ENCODE measurements around the gene FRAS1.
"Not testable (repeated sequence)": the region's sequence is repeated elsewhere in the genome, so short reads cannot be mapped to it uniquely, and the experiment has no call there.

Gene FRAS1, protein sequence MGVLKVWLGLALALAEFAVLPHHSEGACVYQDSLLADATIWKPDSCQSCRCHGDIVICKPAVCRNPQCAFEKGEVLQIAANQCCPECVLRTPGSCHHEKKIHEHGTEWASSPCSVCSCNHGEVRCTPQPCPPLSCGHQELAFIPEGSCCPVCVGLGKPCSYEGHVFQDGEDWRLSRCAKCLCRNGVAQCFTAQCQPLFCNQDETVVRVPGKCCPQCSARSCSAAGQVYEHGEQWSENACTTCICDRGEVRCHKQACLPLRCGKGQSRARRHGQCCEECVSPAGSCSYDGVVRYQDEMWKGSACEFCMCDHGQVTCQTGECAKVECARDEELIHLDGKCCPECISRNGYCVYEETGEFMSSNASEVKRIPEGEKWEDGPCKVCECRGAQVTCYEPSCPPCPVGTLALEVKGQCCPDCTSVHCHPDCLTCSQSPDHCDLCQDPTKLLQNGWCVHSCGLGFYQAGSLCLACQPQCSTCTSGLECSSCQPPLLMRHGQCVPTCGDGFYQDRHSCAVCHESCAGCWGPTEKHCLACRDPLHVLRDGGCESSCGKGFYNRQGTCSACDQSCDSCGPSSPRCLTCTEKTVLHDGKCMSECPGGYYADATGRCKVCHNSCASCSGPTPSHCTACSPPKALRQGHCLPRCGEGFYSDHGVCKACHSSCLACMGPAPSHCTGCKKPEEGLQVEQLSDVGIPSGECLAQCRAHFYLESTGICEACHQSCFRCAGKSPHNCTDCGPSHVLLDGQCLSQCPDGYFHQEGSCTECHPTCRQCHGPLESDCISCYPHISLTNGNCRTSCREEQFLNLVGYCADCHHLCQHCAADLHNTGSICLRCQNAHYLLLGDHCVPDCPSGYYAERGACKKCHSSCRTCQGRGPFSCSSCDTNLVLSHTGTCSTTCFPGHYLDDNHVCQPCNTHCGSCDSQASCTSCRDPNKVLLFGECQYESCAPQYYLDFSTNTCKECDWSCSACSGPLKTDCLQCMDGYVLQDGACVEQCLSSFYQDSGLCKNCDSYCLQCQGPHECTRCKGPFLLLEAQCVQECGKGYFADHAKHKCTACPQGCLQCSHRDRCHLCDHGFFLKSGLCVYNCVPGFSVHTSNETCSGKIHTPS (N-terminal part only)

DNA sequence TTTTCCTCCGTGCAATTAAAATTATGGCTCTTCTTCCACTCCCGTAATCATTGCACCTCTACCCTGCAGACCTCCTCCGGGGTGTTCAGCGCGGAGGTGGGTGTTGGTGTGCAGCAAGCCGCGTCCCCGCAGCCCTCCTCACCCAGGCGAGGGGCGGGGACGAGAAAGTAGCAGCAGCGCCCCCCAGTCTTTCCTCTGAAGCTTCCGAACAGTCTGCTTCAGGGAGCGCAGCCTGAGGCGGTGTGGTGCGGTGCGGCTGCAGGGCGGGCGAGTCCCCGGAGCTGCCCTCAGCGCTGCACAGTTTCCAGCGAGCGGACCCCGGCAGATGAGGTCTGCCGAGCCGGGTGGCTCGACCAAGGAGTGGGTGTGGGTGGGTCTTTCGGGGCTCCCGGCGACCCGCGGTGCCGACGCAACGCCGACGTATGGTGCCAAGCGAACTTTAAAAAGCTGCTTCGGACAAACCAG, at the start of gene FRAS1:
TSS of gene FRAS1 (plus strand) at position 189 of the 465 bp plus-strand sequence. CDS start 687 bp downstream, outside the sequence.
- H3K4me1 ChIP-seq (ENCODE audit: control insufficient read depth, insufficient read depth, low read length), result no peaks in the 10 kb centered on the region
- no peak within 1 kb of the TSS for H3K27ac ChIP-seq (ENCODE audit: low read length)
- no peaks in the 10 kb centered on the region for H3K36me3 ChIP-seq (ENCODE audit: control insufficient read depth, insufficient read depth, low read length)
- no peak for DNase-seq (ENCODE audit: low read depth, low spot score)
- H3K9me3 ChIP-seq (ENCODE audit: control insufficient read depth, insufficient read depth, low read length), result no peaks in the 10 kb centered on the region
- no peaks in the 10 kb centered on the region for H3K27me3 ChIP-seq (ENCODE audit: control insufficient read depth, insufficient read depth, low read length)
- WGBS (ENCODE audit: insufficient coverage, insufficient read length), result no CpG with 5 or more reads among the region's 39 CpGs
- H3K4me3 ChIP-seq (ENCODE audit: low read length), result peak within 1 kb of the TSS; percentile 77

- H3K27me3 ChIP-seq (ENCODE audit: control insufficient read depth, insufficient read depth, low read length); H3K4me3 ChIP-seq (ENCODE audit: low read length): not testable (repeated sequence)
- no CpG with 5 or more reads among the region's 5 CpGs for WGBS (ENCODE audit: insufficient coverage, insufficient read length)
Observed at GRCh38 chr4:78011003-78011402, 46.1 kb upstream of the FRAS1 start.

GRCh38 chr4:78014889-78015886, 41.9 kb upstream of the FRAS1 start:
- no peak for DNase-seq (ENCODE audit: low read depth, low spot score)
- no peak overlapping the region for H3K4me3 ChIP-seq (ENCODE audit: low read length)
- H3K36me3 ChIP-seq (ENCODE audit: control insufficient read depth, insufficient read depth, low read length), result no peaks in the 10 kb centered on the region
- H3K27ac ChIP-seq (ENCODE audit: low read length), result no peak overlapping the region
- no peaks in the 10 kb centered on the region for H3K27me3 ChIP-seq (ENCODE audit: control insufficient read depth, insufficient read depth, low read length)
- H3K9me3 ChIP-seq (ENCODE audit: control insufficient read depth, insufficient read depth, low read length), result no peaks in the 10 kb centered on the region; the same call in 1 of the 2 replicates
- H3K4me1 ChIP-seq (ENCODE audit: control insufficient read depth, insufficient read depth, low read length), result no peaks in the 10 kb centered on the region
- WGBS (ENCODE audit: insufficient coverage, insufficient read length), result no CpG with 5 or more reads among the region's 10 CpGs

More at GRCh38 chr4:78011003-78011402, 46.1 kb upstream of the FRAS1 start:
- not testable (repeated sequence) for H3K4me1 ChIP-seq (ENCODE audit: control insufficient read depth, insufficient read depth, low read length); H3K36me3 ChIP-seq (ENCODE audit: control insufficient read depth, insufficient read depth, low read length); H3K27ac ChIP-seq (ENCODE audit: low read length); DNase-seq (ENCODE audit: low read depth, low spot score); H3K9me3 ChIP-seq (ENCODE audit: control insufficient read depth, insufficient read depth, low read length)

- no peaks in the 10 kb centered on the region for H3K27me3 ChIP-seq (ENCODE audit: control insufficient read depth, insufficient read depth, low read length)
- H3K9me3 ChIP-seq (ENCODE audit: control insufficient read depth, insufficient read depth, low read length), result no peaks in the 10 kb centered on the region
- H3K4me1 ChIP-seq (ENCODE audit: control insufficient read depth, insufficient read depth, low read length), result no peaks in the 10 kb centered on the region
- no CpG with 5 or more reads among the region's 3 CpGs for WGBS (ENCODE audit: insufficient coverage, insufficient read length)
- H3K36me3 ChIP-seq (ENCODE audit: control insufficient read depth, insufficient read depth, low read length), result no peaks in the 10 kb centered on the region
- H3K27ac ChIP-seq (ENCODE audit: low read length), result no peak overlapping the region
- no peak for DNase-seq (ENCODE audit: low read depth, low spot score)
- no peak overlapping the region for H3K4me3 ChIP-seq (ENCODE audit: low read length)
Observed at GRCh38 chr4:78018271-78019049, 38.7 kb upstream of the FRAS1 start.

GRCh38 chr4:78019414-78019813, 37.7 kb upstream of the FRAS1 start:
- H3K4me3 ChIP-seq (ENCODE audit: low read length), result no peak overlapping the region
- no peaks in the 10 kb centered on the region for H3K9me3 ChIP-seq (ENCODE audit: control insufficient read depth, insufficient read depth, low read length)
- no peaks in the 10 kb centered on the region for H3K36me3 ChIP-seq (ENCODE audit: control insufficient read depth, insufficient read depth, low read length)
- no peaks in the 10 kb centered on the region for H3K27me3 ChIP-seq (ENCODE audit: control insufficient read depth, insufficient read depth, low read length)
- no peaks in the 10 kb centered on the region for H3K4me1 ChIP-seq (ENCODE audit: control insufficient read depth, insufficient read depth, low read length)
- no peak for DNase-seq (ENCODE audit: low read depth, low spot score)
- no peak overlapping the region for H3K27ac ChIP-seq (ENCODE audit: low read length)

DNA sequence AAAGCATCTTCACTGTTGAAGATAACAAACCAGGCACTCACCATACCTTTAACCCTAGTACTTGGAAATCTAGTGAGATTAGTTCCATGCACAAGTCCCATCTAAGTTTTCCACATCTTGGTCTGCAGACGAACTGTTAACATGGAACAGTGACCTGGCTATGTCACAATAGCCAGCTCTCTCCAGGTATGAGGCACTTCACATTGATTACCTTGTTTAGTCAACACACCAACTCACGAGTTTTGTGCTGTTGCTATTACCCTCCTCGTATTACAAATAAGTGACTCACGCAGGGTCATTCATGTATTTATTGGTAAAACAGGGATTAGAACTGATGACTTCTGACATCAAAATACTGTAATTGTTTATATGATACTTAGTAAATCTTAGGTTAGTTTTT, 36.4 kb upstream of the FRAS1 start:
- Histone ChIP-seq H3K27me3 (ENCODE audit: control insufficient read depth, insufficient read depth, low read length) (no peaks in the 10 kb centered on the region), H3K36me3 (ENCODE audit: control insufficient read depth, insufficient read depth, low read length) (no peaks in the 10 kb centered on the region), H3K4me3 (ENCODE audit: low read length) (no peak overlapping the region), H3K27ac (ENCODE audit: low read length) (no peak overlapping the region), H3K4me1 (ENCODE audit: control insufficient read depth, insufficient read depth, low read length) (no peaks in the 10 kb centered on the region), H3K9me3 (ENCODE audit: control insufficient read depth, insufficient read depth, low read length) (no peaks in the 10 kb centered on the region)
- no peak for DNase-seq (ENCODE audit: low read depth, low spot score)
- no CpG with 5 or more reads among the region's 4 CpGs for WGBS (ENCODE audit: insufficient coverage, insufficient read length)

- Histone ChIP-seq H3K9me3 (ENCODE audit: control insufficient read depth, insufficient read depth, low read length) (no peaks in the 10 kb centered on the region), H3K27ac (ENCODE audit: low read length) (no peak overlapping the region), H3K36me3 (ENCODE audit: control insufficient read depth, insufficient read depth, low read length) (no peaks in the 10 kb centered on the region), H3K4me3 (ENCODE audit: low read length) (no peak overlapping the region), H3K27me3 (ENCODE audit: control insufficient read depth, insufficient read depth, low read length) (no peaks in the 10 kb centered on the region), H3K4me1 (ENCODE audit: control insufficient read depth, insufficient read depth, low read length) (no peaks in the 10 kb centered on the region)
- DNase-seq (ENCODE audit: low read depth, low spot score), result no peak
- WGBS (ENCODE audit: insufficient coverage, insufficient read length), result no CpG with 5 or more reads among the region's 2 CpGs
Observed at GRCh38 chr4:78022517-78022916, 34.6 kb upstream of the FRAS1 start.

DNA sequence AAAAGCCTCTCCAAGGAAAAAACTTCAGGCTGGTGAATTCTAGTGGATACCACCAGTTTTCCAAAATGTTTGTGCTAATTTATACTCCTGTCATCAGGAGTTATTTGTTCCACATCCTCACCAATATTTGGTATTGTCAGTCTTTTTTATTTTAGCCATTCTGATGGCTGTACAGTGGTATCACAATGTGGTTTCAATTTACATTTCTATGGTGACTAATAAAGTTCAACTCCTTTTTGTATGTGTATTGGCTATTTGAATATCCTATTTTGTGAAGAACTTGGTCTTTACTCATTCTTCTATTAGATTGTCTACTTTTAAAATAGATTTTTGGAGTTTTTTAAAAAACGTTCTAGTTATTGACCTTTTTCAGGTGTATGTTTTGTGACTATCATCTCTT, 33.0 kb upstream of the FRAS1 start:
- DNase-seq (ENCODE audit: low read depth, low spot score), result no peak
- Histone ChIP-seq H3K27me3 (ENCODE audit: control insufficient read depth, insufficient read depth, low read length) (no peaks in the 10 kb centered on the region), H3K9me3 (ENCODE audit: control insufficient read depth, insufficient read depth, low read length) (no peaks in the 10 kb centered on the region), H3K27ac (ENCODE audit: low read length) (no peak overlapping the region), H3K4me1 (ENCODE audit: control insufficient read depth, insufficient read depth, low read length) (no peaks in the 10 kb centered on the region), H3K4me3 (ENCODE audit: low read length) (no peak overlapping the region), H3K36me3 (ENCODE audit: control insufficient read depth, insufficient read depth, low read length) (no peaks in the 10 kb centered on the region)
- WGBS (ENCODE audit: insufficient coverage, insufficient read length), result no CpG with 5 or more reads among the region's 1 CpG

GRCh38 chr4:78024576-78025091, 32.5 kb upstream of the FRAS1 start:
- Histone ChIP-seq H3K27ac (ENCODE audit: low read length) (no peak overlapping the region), H3K36me3 (ENCODE audit: control insufficient read depth, insufficient read depth, low read length) (no peaks in the 10 kb centered on the region), H3K4me3 (ENCODE audit: low read length) (no peak overlapping the region), H3K9me3 (ENCODE audit: control insufficient read depth, insufficient read depth, low read length) (no peaks in the 10 kb centered on the region), H3K27me3 (ENCODE audit: control insufficient read depth, insufficient read depth, low read length) (no peaks in the 10 kb centered on the region), H3K4me1 (ENCODE audit: control insufficient read depth, insufficient read depth, low read length) (no peaks in the 10 kb centered on the region)
- DNase-seq (ENCODE audit: low read depth, low spot score), result no peak
- no CpG with 5 or more reads among the region's 3 CpGs for WGBS (ENCODE audit: insufficient coverage, insufficient read length)
